GM21526 (cell line): ENCODE measurements around the gene NID1.

Experiments
- ATAC-seq: cut with Tn5 transposase; IDR thresholded peaks from one replicate; pipeline ENCODE4 v1.9.1; 2021; ENCODE audit warnings: moderate library complexity; ENCODE audit not compliant: unreplicated experiment, low FRiP score

NID1 gene

GRCh38 chr1:236069796-236070195 is 4.9 kb upstream of the NID1 start:
- ATAC-seq: no peak

DNA sequence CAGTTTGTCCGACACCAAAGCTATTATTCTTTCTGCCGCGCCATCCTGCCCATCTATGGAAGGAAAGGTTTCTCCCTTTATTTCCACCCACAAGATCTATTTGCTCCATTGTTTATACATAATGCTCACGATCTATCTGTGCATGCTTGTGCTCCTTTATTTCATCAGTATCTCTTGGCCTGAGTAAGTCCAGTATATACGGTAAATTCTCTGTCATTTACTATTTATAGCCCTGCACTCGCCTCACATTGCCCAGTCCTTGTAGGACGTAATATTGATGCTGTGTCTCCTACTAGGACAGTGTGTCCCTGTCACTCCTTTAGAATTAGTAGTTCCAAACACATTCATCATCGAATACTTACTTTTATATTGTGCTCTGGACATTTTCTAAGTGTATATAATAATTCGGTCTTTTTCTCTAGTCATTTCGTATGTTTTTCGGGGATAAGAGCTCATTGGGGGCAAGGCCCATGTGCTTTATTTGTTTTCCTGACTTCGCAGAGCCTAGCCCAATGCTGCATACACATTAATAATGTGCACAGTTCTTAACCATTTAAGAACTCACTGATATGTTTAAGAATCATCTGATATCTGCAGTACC is 3.1 kb upstream of the NID1 start:
- ATAC-seq: no peak

DNA sequence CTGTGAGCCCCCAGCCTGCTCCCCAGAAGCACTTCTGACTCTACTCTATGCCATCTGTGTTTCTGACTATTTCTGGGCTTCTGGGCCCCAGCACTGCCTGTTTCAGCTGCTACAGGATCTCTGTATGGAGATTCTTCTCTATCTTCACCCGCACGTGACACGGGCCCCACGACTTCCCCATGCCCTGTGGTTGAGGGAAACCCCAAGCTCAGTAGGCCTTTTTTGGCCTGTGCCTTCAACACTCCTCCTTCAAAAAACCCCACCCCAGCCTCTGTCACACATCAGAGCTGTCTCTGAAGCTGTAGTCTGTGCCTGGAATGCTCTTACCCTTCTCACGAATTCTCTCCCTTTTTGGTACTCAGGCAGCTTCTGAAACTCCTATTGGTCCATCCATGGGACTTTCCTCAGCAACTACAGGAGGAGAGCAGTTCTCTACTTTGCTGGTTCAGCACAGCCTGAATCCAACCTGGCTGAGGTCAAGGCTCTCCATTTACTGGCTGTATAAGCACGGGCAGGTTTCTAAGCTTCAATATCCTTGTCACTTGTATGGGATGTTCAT is 2.0 kb upstream of the NID1 start:
- peak; percentile 86 for ATAC-seq

GRCh38 chr1:236066054-236066453 is 1.2 kb upstream of the NID1 start:
- ATAC-seq: no peak

- no peak for ATAC-seq
Observed at GRCh38 chr1:236065509-236066005, 667 bp upstream of the NID1 start.

DNA sequence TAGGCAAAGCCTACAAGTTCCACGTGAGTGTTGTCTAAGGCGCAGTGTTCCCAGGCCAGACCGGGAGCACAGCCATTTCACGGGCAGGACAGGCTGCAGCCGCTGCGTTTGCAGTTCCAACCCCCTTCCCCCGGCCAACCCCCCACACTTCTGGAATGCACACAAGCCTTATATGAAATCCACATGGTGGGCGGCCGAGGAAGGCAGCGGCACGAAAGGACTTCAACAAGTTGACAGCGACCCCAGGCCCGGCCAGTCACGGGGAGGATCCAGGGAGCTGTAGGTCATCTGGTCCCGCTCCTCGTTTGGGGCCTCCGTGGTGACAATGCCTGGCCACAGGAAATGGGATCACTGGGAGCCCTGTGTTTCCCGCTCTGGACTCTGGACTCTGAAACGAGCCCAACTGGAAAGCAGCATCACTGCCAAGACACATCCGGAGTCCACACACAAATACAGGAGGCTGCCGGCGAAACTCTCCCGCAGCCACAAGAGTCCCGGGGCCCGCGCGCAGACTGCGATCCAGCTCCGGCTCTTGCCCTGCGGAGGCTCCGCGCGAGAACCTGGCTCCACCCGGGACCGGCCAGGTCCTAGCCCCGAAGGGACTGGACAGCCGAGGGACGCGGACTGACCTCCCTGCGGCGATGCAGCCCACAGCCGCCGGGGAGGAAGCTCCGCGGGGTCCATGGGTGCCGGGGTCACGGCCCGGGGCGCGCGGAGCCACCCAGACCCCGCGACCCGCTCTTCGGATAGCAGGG is 794 bp downstream of the NID1 start:
- ATAC-seq: no peak

- ATAC-seq: no peak
Observed at GRCh38 chr1:236063551-236063918, 1.4 kb downstream of the NID1 start.

DNA sequence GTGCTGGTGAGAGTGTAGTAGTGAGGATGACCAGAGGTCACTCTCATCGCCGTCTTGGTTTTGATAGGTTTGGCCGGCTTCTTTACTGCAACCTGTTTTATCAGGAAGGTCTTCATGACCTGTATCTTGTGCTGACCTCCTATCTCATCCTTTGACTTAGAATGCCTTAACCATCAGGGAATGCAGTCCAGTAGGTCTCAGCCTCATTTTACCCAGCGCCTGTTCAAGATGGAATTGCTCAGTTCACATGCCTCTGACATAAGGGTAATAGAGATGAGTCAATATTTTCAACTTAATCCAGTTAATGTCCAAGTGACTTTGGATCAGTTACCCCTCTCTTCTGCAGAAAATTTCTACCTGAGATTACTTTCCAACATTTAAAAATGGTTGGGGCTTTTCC is 4.6 kb downstream of the NID1 start:
- ATAC-seq: no peak

DNA sequence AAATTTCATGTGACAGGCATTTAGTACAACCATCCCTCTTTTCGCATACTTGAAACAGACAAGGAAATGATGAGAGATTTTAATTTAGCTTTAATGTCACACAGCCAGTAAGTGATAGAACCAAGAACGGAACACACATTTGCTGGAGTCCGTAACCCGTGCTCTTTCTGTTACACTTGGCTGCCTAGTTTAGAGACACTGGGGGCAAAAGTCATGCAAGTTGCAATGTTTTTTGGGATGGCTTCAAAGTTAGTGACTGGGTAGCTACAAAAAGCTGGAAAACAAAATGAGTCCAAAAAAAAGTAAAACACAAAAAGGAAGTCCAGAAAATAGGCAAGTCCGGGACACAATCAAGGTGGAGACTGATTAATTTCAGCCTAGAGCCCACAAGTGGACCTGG is 5.9 kb downstream of the NID1 start:
- ATAC-seq: no peak

DNA sequence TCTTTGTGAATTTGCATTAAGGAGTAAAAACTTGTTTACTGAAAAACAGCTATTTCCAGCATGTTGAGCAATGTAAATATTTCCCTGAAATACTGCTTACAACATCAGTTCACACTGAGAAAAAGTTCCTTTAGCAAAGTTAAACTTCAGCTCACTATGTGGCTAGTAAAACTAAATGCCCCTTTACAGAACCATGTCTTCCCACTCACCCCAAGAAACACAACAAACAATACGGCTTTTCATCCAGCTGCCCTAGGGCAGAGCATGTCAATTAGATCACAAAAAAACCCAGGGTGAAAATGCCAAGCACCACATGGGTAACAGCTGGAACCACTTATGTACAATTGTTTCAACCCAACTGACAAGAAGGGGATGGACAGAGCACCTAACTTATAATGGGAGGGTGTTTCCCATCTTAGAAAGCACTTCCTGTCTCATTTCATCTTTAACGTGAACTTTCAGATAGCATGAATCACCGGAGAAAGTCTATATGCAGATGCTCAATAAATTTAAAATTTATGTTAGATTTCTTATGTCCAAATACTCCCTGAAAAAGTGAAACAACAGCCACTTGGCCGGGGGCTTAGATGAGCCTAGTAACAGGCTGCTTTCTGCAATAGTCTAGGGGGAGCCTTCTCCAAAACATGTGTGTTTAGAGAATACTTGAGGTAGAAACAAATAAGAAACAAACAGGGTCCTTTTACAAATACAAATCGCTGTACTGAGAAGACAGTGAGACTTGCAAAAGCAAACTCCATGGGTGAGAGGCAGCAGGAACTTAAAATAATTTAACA is 6.6 kb downstream of the NID1 start:
- ATAC-seq: peak; percentile 55

- no peak for ATAC-seq
Observed at GRCh38 chr1:236057546-236057945, 7.3 kb downstream of the NID1 start.

DNA sequence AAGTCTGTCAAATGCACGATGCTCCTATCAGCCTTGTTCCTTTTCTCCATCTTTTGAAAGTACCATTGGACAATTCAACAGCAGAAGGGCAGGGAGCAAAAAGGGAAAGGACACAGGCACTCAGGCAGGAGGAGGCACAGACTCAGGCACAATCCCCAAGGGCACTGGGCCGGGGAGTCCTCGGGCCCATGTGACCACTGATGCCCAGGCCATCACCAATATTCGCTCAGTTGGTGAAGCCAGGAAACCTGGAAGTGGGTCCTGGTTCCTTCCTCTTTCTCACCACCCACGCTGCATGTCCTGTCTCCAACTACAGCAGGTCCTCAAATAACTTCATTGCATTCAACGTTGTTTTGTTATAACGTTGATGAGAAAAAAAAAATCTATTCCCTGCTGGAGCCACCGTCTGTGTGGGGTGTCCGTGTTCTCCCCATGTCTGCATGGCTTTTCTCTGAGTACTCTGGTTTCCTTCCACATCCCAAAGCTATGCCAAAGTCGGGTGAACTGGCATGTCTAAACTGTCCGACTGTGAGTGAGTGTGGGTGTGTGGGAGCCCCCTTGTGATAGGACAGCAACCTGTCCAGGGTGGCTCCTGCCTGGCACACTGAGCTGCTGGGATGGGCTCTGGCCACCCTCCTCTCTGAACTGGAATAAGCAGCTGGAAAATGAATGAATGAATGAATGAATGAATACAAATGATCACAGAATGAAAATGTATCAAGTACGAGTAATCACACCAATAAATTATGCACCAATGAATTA is 12.5 kb downstream of the NID1 start:
- ATAC-seq: no peak

- ATAC-seq: no peak
Observed at GRCh38 chr1:236051242-236051791, 13.6 kb downstream of the NID1 start.

- ATAC-seq: no peak
Observed at GRCh38 chr1:236045771-236046170, 19.1 kb downstream of the NID1 start.

- ATAC-seq: no peak
Observed at GRCh38 chr1:236044341-236044740, 20.5 kb downstream of the NID1 start.

- ATAC-seq: no peak
Observed at GRCh38 chr1:236041631-236042618, 23.0 kb downstream of the NID1 start.

DNA sequence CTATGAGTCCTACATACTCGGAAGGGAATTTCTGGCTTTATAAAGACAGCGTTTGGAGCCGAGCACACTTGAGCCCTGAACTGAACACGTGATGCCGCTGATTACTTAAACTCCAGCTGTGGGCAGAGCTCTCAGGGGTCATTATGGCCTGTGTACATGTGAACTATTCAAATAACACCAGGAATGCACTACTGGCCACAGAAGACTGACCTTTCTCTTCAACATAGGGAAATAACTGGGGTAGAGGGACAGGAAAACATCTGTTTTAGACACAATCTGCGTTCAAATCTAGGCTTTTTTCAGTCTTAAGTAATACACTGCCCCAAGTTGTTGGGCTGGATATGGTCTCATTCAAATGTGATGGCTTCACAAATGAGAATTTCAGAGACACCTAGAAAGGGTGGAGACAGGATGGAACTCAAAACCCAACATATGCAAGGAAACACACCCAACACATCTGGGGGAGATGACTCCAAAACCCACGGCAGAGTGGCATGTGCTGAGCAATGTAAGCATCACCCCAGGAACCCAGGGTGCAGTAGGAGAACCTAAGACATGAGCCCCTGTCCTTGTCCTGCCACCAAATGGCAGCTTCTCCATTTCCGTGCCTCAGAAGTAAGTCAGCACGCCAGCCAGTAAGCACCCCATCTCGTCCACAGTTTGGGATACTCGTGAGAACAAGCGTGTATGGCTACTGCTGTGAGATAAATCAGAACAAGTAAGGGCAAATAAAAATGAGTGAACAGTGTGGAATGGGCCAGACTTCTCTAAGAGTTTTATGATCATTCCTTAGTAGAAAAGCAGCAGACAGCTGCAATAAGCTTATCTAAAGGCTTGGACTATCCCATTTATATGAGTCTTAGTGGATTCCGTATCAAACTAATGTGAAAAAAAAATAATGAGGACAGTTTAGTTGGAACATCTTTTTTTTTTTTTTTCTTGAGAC is 24.9 kb downstream of the NID1 start:
- no peak for ATAC-seq

DNA sequence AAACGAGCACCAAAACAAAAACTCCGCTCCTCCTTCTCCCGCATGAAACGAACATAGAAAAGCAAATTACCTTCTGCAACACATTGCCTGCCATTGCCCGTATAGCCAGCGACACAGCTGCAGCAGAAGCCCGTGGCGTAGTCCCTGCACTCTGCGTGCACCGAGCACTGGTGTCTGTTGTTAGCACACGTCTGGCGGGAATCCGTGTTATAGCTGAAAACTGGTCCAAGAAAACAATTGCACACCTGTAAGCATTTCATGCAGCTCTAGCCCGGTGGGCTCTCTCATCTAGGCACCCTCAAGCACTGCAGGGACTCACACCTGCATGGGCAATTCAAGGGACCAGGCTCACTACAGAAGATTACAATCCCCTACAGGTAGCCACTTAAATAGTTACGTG is 26.9 kb downstream of the NID1 start:
- ATAC-seq: no peak
